K562 (cell line): ENCODE measurements around the gene LIMK1. TPM values are rescaled to one million over a fixed set of nuclear protein-coding genes. Genes with fewer than 3 reads are reported as not detected.

Source experiments
- ZNF274 ChIP-seq: IDR thresholded peaks from 2 replicates; pipeline ENCODE4 v1.6.1; 2011; ENCODE audit warnings: low read depth, mild to moderate bottlenecking, low read length, moderate library complexity, borderline replicate concordance
- ZNF407 ChIP-seq: fragments of 450-650 bp; IDR thresholded peaks from 2 replicates; pipeline ENCODE4 v1.6.1; 2016; ENCODE audit warnings: low read depth
- polyA plus RNA-seq, 8 experiments: library from polyadenylated mRNA; depleted of rRNA in 4 of 8; stranded (reverse) in 5 of 8; unstranded in 3 of 8; fragments of >200 nt; fragmentation: Nextera tagmentation in 2 of 8; fragmentation: Illumina TruSeq in 1 of 8; extraction: Ambion mirVana in 2 of 8; extraction: Trizol in 1 of 8; gene quantifications; 2 replicates each; pipeline versions ENCODE4 v1.2.1 to v1.2.3, GENCODE V29; 2011 to 2014; ENCODE audit warnings: inconsistent platforms in 1 of 8, missing spikeins in 1 of 8
- total RNA-seq, 7 experiments: library from RNA; depleted of rRNA in 6 of 7; stranded (reverse); fragments of >200 nt in 6 of 7; fragmentation: Illumina TruSeq in 2 of 7; extraction: Trizol in 2 of 7; gene quantifications; 2 replicates each; pipeline versions ENCODE4 v1.2.1 to v1.2.3, GENCODE V29; 2011 to 2021; ENCODE audit warnings: low replicate concordance in 1 of 7

LIMK1 gene
- total and polyA plus RNA-seq, 9 of the 15 experiments (the other 6 are each of a cell fraction or from before 2014, with no cell fraction given): 0.14 to 30.0 (median 15.9) TPM

- no peak for TF ChIP-seq ZNF274
- no peak for TF ChIP-seq ZNF407
These were observed 14.5 kb upstream of the LIMK1 start (continued) for GRCh38 chr7:74069086-74069541.
